Stomach (tissue), 9 donors: Measurements from ENCODE around the gene GNL1. TPM values are rescaled to one million over a fixed set of nuclear protein-coding genes. Genes with fewer than 3 reads are reported as not detected.

Experiments used
- DNase-seq, 2 donors: peaks; one replicate each; pipeline versions ENCODE4 v3.0.0 to v3.0.0-alpha.2; 2013 to 2019
- H3K27ac ChIP-seq, 5 donors: fragments of 200-600 bp in 4 of 5; sonication (generic) in 4 of 5; one replicate each; pipeline ENCODE4 v1.5.1; 2013 to 2019; ENCODE audit warnings: mild to moderate bottlenecking in 1 of 5, moderate library complexity in 1 of 5
- H3K27me3 ChIP-seq, 3 donors: fragments of 200-600 bp; sonication (generic); one replicate each; pipeline ENCODE4 v1.5.1; 2017 to 2019; ENCODE audit warnings: mixed run types in 1 of 3
- H3K36me3 ChIP-seq, 4 donors: fragments of 200-600 bp; sonication (generic); 1 replicate in 3 of 4; 2 replicates in 1 of 4; pipeline ENCODE4 v1.5.1; 2016 to 2019
- H3K4me1 ChIP-seq, 4 donors: fragments of 200-600 bp; sonication (generic); one replicate each; pipeline ENCODE4 v1.5.1; 2016 to 2019
- H3K4me3 ChIP-seq, 4 donors: fragments of 200-600 bp; sonication (generic) in 3 of 4; one replicate each; pipeline ENCODE4 v1.5.1; 2016 to 2019; ENCODE audit warnings: mild to moderate bottlenecking in 1 of 4
- H3K9me3 ChIP-seq, 4 donors: fragments of 200-600 bp; sonication (generic); one replicate each; pipeline ENCODE4 v1.5.1; 2016 to 2019
- CTCF ChIP-seq, 7 experiments: fragments of 450-650 bp in 4 of 7; fragments of 200-600 bp in 3 of 7; sonication (generic) in 3 of 7; IDR thresholded peaks; one replicate each; pipeline ENCODE4 v1.5.1; 2016 to 2019; ENCODE audit warnings: antibody characterized with exemption in 7 of 7, control low read depth in 2 of 7, mild to moderate bottlenecking in 1 of 7
- EP300 ChIP-seq: sonication (generic); formaldehyde crosslinking; IDR thresholded peaks from one replicate; pipeline ENCODE4 v1.6.1; 2017; ENCODE audit warnings: antibody characterized with exemption
- POLR2A ChIP-seq, 4 donors: fragments of 450-650 bp; IDR thresholded peaks; one replicate each; pipeline ENCODE4 v1.6.1; 2016; ENCODE audit warnings: antibody characterized with exemption in 4 of 4, control low read depth in 2 of 4, mild to moderate bottlenecking in 1 of 4, moderate library complexity in 1 of 4
- POLR2AphosphoS5 ChIP-seq, 3 donors: sonication (generic); formaldehyde crosslinking; IDR thresholded peaks; one replicate each; pipeline ENCODE4 v1.6.1; 2016; ENCODE audit warnings: antibody characterized with exemption in 3 of 3
- WGBS, 5 donors: extraction: QIAGEN DNeasy Blood & Tissue Kit in 3 of 5; methylation state at CpG; one replicate each; pipeline versions ENCODE4 v1.1.5 to v1.1.7; 2013 to 2018; 5-methylcytosine and 5-hydroxymethylcytosine counted together
- intact Hi-C: fragments of 100-400 bp; cut with DNase I; formaldehyde crosslinking; loops from one replicate; pipeline ENCODE4 v1.15.1; 2023; ENCODE audit warnings: low total_unique reads
- polyA plus RNA-seq, 3 donors: library from polyadenylated mRNA; stranded (reverse); fragments of 200-250 nt; gene quantifications; one replicate each; pipeline ENCODE4 v1.2.3, GENCODE V29; 2013
- total RNA-seq, 5 donors: library from RNA; depleted of rRNA; stranded (reverse); fragments of >200 nt; gene quantifications; one replicate each; pipeline versions ENCODE4 v1.1.0 to v1.2.3, GENCODE V29; 2014 to 2016
- donor health status: healthy with polysubstance abuse.
- donor health status: Bipolar disorder and iron deficiency.
- donor health status: healthy.

GNL1 gene
- total and polyA plus RNA-seq, 8 donors, result 12.7 to 53.3 (median 31.2) TPM

GRCh38 chr6:30562470-30563425, 6.5 kb upstream of the GNL1 start:
- Histone ChIP-seq H3K4me3 (no peak overlapping the region), H3K9me3 (no peaks in the 10 kb centered on the region), H3K4me1 (peaks cover 8 to 15% (median 10%) of the 10 kb centered on the region in 4 donors), H3K27me3 (no peaks in the 10 kb centered on the region), H3K27ac (no peak overlapping the region), H3K36me3 (peaks cover 12 to 27% (median 25%) of the 10 kb centered on the region in 4 donors)
- no peak for TF ChIP-seq CTCF (IDR thresholded peaks at IDR 0.05)
- TF ChIP-seq POLR2AphosphoS5 (IDR thresholded peaks at IDR 0.05), result no peak
- DNase-seq, result no peak
- intact Hi-C loops, result no loop called here
- 93 to 96% (median 94%) methylated on average over 14 of the region's 14 CpGs for WGBS, 5 donors

GRCh38 chr6:30560930-30561329, 4.6 kb upstream of the GNL1 start:
- 89 to 94% (median 90%) methylated on average over 3 of the region's 3 CpGs for WGBS, 5 donors
- TF ChIP-seq POLR2A (IDR thresholded peaks at IDR 0.05) (no peak), POLR2AphosphoS5 (IDR thresholded peaks at IDR 0.05) (no peak), CTCF (IDR thresholded peaks at IDR 0.05) (no peak), EP300 (no peak)
- intact Hi-C loops, result no loop called here
- H3K27ac ChIP-seq, result no peak overlapping the region
- H3K4me1 ChIP-seq, result peaks cover 11 to 19% (median 16%) of the 10 kb centered on the region in 4 donors
- H3K4me3 ChIP-seq, result no peak overlapping the region
- H3K27me3 ChIP-seq, result no peaks in the 10 kb centered on the region
- H3K36me3 ChIP-seq, result peaks cover 12 to 27% (median 25%) of the 10 kb centered on the region in 4 donors
- no peak for DNase-seq
- no peaks in the 10 kb centered on the region for H3K9me3 ChIP-seq

- no peaks in the 10 kb centered on the region for H3K27me3 ChIP-seq
- H3K4me3 ChIP-seq, result peak overlapping the region; percentile 82 to 98 (median 93)
- H3K4me1 ChIP-seq, result peaks cover 17 to 36% (median 28%) of the 10 kb centered on the region in 4 donors
- intact Hi-C loops, result no loop called here
- no peaks in the 10 kb centered on the region for H3K9me3 ChIP-seq
- 2 to 4% (median 3%) methylated on average over 6 of the region's 6 CpGs for WGBS, 5 donors
- H3K36me3 ChIP-seq, result peaks cover 18 to 38% (median 33%) of the 10 kb centered on the region in 4 donors
- no peak for TF ChIP-seq POLR2AphosphoS5 (IDR thresholded peaks at IDR 0.05)
- TF ChIP-seq EP300, result no peak
- no peak for TF ChIP-seq POLR2A (IDR thresholded peaks at IDR 0.05)
- TF ChIP-seq CTCF (IDR thresholded peaks at IDR 0.05), result no peak
- no peak for DNase-seq
- H3K27ac ChIP-seq, result peak overlapping the region; percentile 97 to 100 (median 98)
Observed at GRCh38 chr6:30557683-30557981, 1.3 kb upstream of the GNL1 start.

GRCh38 chr6:30556906-30557682, 805 bp upstream of the GNL1 start, which contains the start of gene PRR3:
PRR3 (plus strand) TSS chr6:30557295; CDS start chr6:30557345, 50 bp downstream.
- intact Hi-C loops, result no loop called here
- 0 to 1% (median 1%) methylated on average over 40 to 42 of the region's 42 CpGs for WGBS, 5 donors

More at GRCh38 chr6:30556906-30557682, 805 bp upstream of the GNL1 start, which contains the start of gene PRR3:
- Histone ChIP-seq H3K36me3 (peaks cover 18 to 38% (median 33%) of the 10 kb centered on the region in 4 donors), H3K4me1 (peaks cover 17 to 36% (median 28%) of the 10 kb centered on the region in 4 donors), H3K27ac (peak within 1 kb of the TSS; percentile 97 to 100 (median 98)), H3K9me3 (no peaks in the 10 kb centered on the region), H3K27me3 (no peaks in the 10 kb centered on the region), H3K4me3 (peak within 1 kb of the TSS; percentile 82 to 98 (median 93))
- peak in 1 of 4 donors; percentile 39 for TF ChIP-seq POLR2A (IDR thresholded peaks at IDR 0.05)
- TF ChIP-seq CTCF (IDR thresholded peaks at IDR 0.05), result no peak
- peak in 2 of 3 donors; percentile 67 to 75 for TF ChIP-seq POLR2AphosphoS5 (IDR thresholded peaks at IDR 0.05)
- TF ChIP-seq EP300, result no peak
- peak; percentile 89 to 97 for DNase-seq
